Mucosa of descending colon (tissue), 3 donors: Measurements from ENCODE around the gene HBG2. TPM values are rescaled to one million over a fixed set of nuclear protein-coding genes. Genes with fewer than 3 reads are reported as not detected.

ENCODE experiments used
- ATAC-seq: fragments of 200-7000 bp; cut with Tn5 transposase; one replicate; pipeline ENCODE4 v1.9.1; 2020; ENCODE audit warnings: mild to moderate bottlenecking, moderate library complexity
- DNase-seq, 3 donors: peaks; one replicate each; pipeline ENCODE4 v3.0.0-alpha.2; 2020
- H3K36me3 ChIP-seq: fragments of 200-600 bp; one replicate; pipeline ENCODE4 v1.8.0; 2021; ENCODE audit warnings: low read depth, mild to moderate bottlenecking
- H3K4me1 ChIP-seq: fragments of 200-600 bp; one replicate; pipeline ENCODE4 v1.8.0; 2021; ENCODE audit warnings: low read depth, mild to moderate bottlenecking
- H3K4me3 ChIP-seq: fragments of 200-600 bp; one replicate; pipeline ENCODE4 v1.8.0; 2021; ENCODE audit warnings: mild to moderate bottlenecking
- H3K9me3 ChIP-seq: fragments of 200-600 bp; one replicate; pipeline ENCODE4 v1.8.0; 2021; ENCODE audit warnings: mild to moderate bottlenecking
- intact Hi-C, 2 donors: fragments of 100-400 bp; cut with DNase I in 1 of 2; cut with micrococcal nuclease in 1 of 2; formaldehyde crosslinking; loops; one replicate each; pipeline versions ENCODE4 v1.11.0 to v1.11.1; 2022; cut with DNase I, micrococcal nuclease
- total RNA-seq, 3 donors: library from RNA; stranded (reverse); fragmentation: NEBNext Ultra II Directional in 2 of 3; extraction: Animal tissue kit (Norgen Biotek cat#: 25700) in 2 of 3; gene quantifications; one replicate each; pipeline versions ENCODE4 v1.2.1 to v1.2.4, GENCODE V29; 2021 to 2023
- TF ChIP-seq, protein P1 (sequence below): fragments of 200-600 bp; IDR thresholded peaks from one replicate; pipeline ENCODE4 v1.8.0; 2022; ENCODE audit warnings: antibody characterized with exemption, mild to moderate bottlenecking
- donor health status: DM: no; HTN: no; CAD: no; lungs with moderate emphysema.
- donor health status: DM: no; HTN: no; CAD: no.
- donor health status: DM: no; HTN: yes; CAD: no.

HBG2 gene
- total RNA-seq, 3 donors from 2014 or later = not detected

- H3K4me1 ChIP-seq = no peaks in the 10 kb centered on the region
- no peak for DNase-seq
- intact Hi-C loops = no loop called here
- no peaks in the 10 kb centered on the region for H3K36me3 ChIP-seq
- no peak for ATAC-seq
- no peaks in the 10 kb centered on the region for H3K9me3 ChIP-seq
- H3K4me3 ChIP-seq = no peak overlapping the region
- TF ChIP-seq, protein P1, sequence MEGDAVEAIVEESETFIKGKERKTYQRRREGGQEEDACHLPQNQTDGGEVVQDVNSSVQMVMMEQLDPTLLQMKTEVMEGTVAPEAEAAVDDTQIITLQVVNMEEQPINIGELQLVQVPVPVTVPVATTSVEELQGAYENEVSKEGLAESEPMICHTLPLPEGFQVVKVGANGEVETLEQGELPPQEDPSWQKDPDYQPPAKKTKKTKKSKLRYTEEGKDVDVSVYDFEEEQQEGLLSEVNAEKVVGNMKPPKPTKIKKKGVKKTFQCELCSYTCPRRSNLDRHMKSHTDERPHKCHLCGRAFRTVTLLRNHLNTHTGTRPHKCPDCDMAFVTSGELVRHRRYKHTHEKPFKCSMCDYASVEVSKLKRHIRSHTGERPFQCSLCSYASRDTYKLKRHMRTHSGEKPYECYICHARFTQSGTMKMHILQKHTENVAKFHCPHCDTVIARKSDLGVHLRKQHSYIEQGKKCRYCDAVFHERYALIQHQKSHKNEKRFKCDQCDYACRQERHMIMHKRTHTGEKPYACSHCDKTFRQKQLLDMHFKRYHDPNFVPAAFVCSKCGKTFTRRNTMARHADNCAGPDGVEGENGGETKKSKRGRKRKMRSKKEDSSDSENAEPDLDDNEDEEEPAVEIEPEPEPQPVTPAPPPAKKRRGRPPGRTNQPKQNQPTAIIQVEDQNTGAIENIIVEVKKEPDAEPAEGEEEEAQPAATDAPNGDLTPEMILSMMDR = no peak
Measured at GRCh38 chr11:5204787-5205186, 49.8 kb downstream of the HBG2 start.

DNA sequence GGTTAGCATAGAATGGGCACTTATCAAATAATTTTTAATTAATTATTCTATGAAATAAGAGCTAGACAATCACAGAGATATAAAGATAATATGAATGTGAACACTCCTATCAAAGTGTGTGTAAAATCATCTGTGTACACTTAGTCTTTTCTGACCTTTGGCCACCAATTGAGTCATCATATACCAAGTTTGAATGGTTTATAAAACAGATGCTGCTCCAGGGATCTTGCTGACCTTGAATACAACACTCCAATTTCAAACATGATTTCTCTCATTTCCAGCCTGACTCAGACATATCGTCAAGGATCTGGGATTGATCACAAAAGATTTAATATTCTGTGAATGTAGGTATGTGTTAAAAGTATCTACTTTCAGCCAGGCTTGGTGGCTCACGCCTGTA is 51.2 kb downstream of the HBG2 start:
- no peaks in the 10 kb centered on the region for H3K9me3 ChIP-seq
- H3K36me3 ChIP-seq = no peaks in the 10 kb centered on the region
- TF ChIP-seq, protein P1 = no peak
- DNase-seq = no peak
- no peaks in the 10 kb centered on the region for H3K4me1 ChIP-seq
- intact Hi-C loops = no loop called here
- no peak for ATAC-seq
- H3K4me3 ChIP-seq = no peak overlapping the region

Other genes starting within 250 kb of the HBG2 start
- gene OR52J3, start 208.3 kb downstream of the HBG2 start, total RNA-seq = not detected
- not detected for gene OR52E2, start 195.2 kb downstream of the HBG2 start, total RNA-seq
- gene OR52E1, start 185.2 kb downstream of the HBG2 start, total RNA-seq = not detected
- not detected for gene OR52A5, start 116.4 kb downstream of the HBG2 start, total RNA-seq
- gene OR52A1, start 100.0 kb downstream of the HBG2 start, total RNA-seq = not detected
- not detected for gene OR51V1, start 54.1 kb downstream of the HBG2 start, total RNA-seq
- 10 to 100 TPM in 1 of 3 donors, 1 to 10 TPM in 2; 2.5 to 11.1 (median 3.3) TPM for gene HBB, start 27.7 kb downstream of the HBG2 start, total RNA-seq
- not detected for gene HBD, start 20.3 kb downstream of the HBG2 start, total RNA-seq
- gene HBG1, start 4.9 kb downstream of the HBG2 start, total RNA-seq = not detected
- gene HBE1, start 15.2 kb upstream of the HBG2 start, total RNA-seq = not detected
- not detected for gene OR51B4, start 47.2 kb upstream of the HBG2 start, total RNA-seq
- not detected for gene OR51B2, start 69.5 kb upstream of the HBG2 start, total RNA-seq
- gene OR51B5, start 88.7 kb upstream of the HBG2 start, total RNA-seq = not detected
- gene OR51B6, start 96.7 kb upstream of the HBG2 start, total RNA-seq = not detected
- not detected for gene OR51M1, start 129.0 kb upstream of the HBG2 start, total RNA-seq
- gene OR51Q1, start 167.3 kb upstream of the HBG2 start, total RNA-seq = not detected
- gene OR51I1, start 186.7 kb upstream of the HBG2 start, total RNA-seq = not detected
- not detected for gene OR51I2, start 194.5 kb upstream of the HBG2 start, total RNA-seq
- not detected for gene OR52D1, start 233.9 kb upstream of the HBG2 start, total RNA-seq